GM12892 (cell line): ENCODE data around the gene ZBTB7C.
"Not testable (repeated sequence)": the region's sequence is repeated elsewhere in the genome, so short reads cannot be mapped to it uniquely, and the experiment has no call there.

ENCODE experiments used
- DNase-seq: peaks from one replicate; pipeline ENCODE4 v3.0.0; 2011; ENCODE audit not compliant: insufficient read length
- FAIRE-seq: peaks from 2 replicates; lab custom pipeline; 2011; peaks lifted over from hg19 to GRCh38; lab: Jason Lieb, UNC
- POLR2A ChIP-seq: IDR thresholded peaks from 2 replicates; pipeline ENCODE4 v1.6.1; 2011; ENCODE audit warnings: low read depth, low read length, control low read depth
- POLR2AphosphoS5 ChIP-seq: IDR thresholded peaks from 2 replicates; pipeline ENCODE4 v1.6.1; 2011; ENCODE audit warnings: low read depth, low read length, control low read depth
- TAF1 ChIP-seq: IDR thresholded peaks from 2 replicates; pipeline ENCODE4 v1.6.1; 2011; ENCODE audit warnings: low read depth, mild to moderate bottlenecking, control low read depth, low read length, borderline replicate concordance

ZBTB7C gene

GRCh38 chr18:48441405-48441881 lies 32.3 kb upstream of the ZBTB7C start:
- no peak for DNase-seq
- no peak for TF ChIP-seq POLR2AphosphoS5
- TF ChIP-seq POLR2A: no peak
- TF ChIP-seq TAF1: no peak
- FAIRE-seq: no peak

GRCh38 chr18:48440924-48441323 lies 31.7 kb upstream of the ZBTB7C start:
- DNase-seq: no peak
- TF ChIP-seq POLR2A: no peak
- TF ChIP-seq TAF1: no peak
- no peak for TF ChIP-seq POLR2AphosphoS5
- FAIRE-seq: no peak

- no peak for DNase-seq
- FAIRE-seq: no peak
- TF ChIP-seq TAF1 (no peak), POLR2A (no peak), POLR2AphosphoS5 (no peak)
These were observed 27.7 kb upstream of the ZBTB7C start for GRCh38 chr18:48436907-48437306.

DNA sequence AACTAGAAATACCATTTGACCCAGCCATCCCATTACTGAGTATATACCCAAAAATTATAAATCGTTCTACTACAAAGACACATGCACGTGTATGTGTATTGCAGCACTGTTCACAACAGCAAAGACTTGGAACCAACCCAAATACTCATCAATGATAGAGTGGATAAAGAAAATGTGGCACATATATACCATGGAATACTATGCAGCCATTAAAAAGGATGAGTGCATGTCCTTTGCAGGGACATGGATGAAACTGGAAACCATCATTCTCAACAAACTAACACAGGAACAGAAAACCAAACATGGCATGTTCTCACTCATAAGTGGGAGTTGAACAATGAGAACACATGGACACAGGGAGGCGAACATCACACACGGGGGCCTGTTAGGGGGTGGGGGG lies 25.2 kb upstream of the ZBTB7C start:
- not testable (repeated sequence) for FAIRE-seq, DNase-seq

- no peak for TF ChIP-seq POLR2AphosphoS5
- no peak for TF ChIP-seq POLR2A
These were observed 24.4 kb upstream of the ZBTB7C start for GRCh38 chr18:48433541-48433940.

GRCh38 chr18:48430150-48430549 lies 21.0 kb upstream of the ZBTB7C start:
- FAIRE-seq (no peak), DNase-seq (no peak)
- no peak for TF ChIP-seq TAF1
- TF ChIP-seq POLR2AphosphoS5: no peak
- no peak for TF ChIP-seq POLR2A

More at GRCh38 chr18:48433541-48433940, 24.4 kb upstream of the ZBTB7C start:
- FAIRE-seq: no peak
- no peak for DNase-seq

DNA sequence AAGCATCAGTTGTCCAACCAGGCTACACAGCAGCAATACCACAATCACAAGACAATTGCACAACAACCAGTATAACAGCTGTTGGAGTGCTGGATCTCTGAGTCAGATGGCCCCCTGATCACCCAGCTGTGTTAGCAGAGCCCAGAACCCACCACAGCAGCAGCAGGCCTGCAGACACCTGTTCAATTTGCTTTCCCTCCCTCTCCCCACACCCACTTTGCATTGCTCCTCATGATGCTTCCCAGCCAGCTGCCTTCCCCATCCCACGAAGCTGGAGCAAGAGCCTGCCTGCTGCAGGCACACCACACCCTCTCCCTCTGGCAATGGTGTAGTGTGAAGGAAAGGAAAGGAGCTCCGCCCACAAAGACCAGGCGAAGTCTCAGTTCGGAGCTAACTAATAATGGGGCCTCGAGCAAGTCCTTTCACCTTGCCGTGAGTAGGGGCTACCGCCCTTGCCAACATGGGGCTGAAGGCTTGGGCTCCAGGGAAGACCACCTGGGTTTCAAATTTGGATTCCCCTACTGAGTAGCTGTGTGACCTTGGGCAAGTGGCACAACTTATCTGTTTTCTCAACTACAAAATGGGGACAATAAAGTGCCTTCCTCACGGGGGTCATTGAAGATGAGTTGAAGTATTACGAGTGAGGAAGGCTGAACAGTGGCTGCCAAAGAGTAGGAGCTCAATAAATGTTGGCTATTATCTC lies 19.4 kb upstream of the ZBTB7C start:
- TF ChIP-seq POLR2AphosphoS5 (no peak), TAF1 (no peak), POLR2A (no peak)
- no peak for DNase-seq
- no peak for FAIRE-seq

- DNase-seq (no peak), FAIRE-seq (no peak)
- no peak for TF ChIP-seq POLR2A
- TF ChIP-seq POLR2AphosphoS5: no peak
- no peak for TF ChIP-seq TAF1
These were observed 13.8 kb upstream of the ZBTB7C start for GRCh38 chr18:48422947-48423378.

DNA sequence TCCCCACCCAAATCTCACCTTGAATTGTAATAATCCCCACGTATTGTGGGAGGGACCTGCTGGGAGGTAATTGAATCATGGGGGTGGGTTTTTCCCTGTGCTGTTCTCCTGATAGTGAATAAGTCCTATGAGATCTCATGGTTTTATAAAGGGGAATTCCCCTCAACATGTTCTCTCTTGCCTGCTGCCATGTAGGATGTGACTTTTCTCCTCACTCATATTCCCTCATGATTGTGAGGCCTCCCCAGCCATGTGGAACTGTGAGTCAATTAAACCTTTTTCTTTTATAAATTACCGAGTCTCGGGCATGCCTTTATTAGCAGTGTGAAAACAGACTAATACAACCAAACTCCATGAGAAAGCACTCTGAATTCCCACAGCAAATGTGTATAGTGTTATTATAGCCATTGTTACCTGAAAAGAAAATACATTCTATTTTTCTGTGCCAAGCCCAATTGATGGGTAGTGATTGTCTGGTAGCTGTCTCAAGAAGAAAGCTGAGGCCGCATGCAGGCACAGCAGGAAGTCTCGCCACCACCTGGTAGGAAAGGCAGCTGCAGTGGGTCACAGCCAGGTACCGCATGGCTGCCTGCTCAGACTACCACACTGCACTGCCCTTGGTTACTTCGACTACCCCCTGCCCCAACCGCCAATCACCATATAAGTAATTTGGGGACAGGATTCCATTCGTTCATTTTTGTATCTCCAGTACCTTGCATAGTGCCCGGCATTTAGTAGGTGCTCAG lies 10.3 kb upstream of the ZBTB7C start:
- no peak for TF ChIP-seq POLR2A
- TF ChIP-seq TAF1: no peak
- TF ChIP-seq POLR2AphosphoS5: no peak
- FAIRE-seq (no peak), DNase-seq (no peak)

DNA sequence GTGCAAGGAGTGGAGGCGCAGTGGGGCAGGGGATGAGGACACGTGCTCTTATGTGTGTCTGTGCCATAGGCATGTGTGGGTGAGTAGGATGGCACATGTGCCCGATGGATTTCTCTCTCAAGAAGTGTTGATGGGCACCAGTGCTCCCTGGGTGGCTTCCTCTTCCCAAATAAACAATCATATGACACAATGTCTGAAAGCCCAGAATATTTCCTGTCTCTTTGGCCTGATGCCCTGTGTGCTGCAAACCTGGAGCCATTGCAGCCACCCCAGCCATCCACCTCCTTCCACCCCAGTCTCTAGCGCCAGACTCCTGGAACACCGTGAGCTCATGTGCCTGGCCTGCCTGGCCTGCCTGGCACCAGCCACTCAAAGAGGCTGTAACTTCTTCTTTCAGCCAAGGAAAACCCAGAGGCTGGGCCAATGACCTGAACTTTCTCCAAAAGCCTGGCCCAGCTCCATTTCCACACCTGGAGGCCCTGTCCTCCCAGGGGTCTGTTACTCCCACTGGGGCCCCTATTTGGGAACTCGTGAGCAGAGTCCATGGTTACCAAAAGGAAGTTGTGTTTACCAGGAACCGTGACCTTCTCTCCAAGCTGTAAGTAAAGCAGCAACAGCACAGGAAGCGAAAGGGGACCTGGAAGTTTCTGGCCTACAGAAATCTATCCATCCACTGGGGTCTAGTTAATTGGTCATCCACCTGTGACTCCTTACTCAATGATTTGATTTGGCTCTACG lies 9.5 kb upstream of the ZBTB7C start:
- no peak for TF ChIP-seq POLR2AphosphoS5
- no peak for TF ChIP-seq TAF1
- TF ChIP-seq POLR2A: no peak
- FAIRE-seq: no peak
- no peak for DNase-seq

DNA sequence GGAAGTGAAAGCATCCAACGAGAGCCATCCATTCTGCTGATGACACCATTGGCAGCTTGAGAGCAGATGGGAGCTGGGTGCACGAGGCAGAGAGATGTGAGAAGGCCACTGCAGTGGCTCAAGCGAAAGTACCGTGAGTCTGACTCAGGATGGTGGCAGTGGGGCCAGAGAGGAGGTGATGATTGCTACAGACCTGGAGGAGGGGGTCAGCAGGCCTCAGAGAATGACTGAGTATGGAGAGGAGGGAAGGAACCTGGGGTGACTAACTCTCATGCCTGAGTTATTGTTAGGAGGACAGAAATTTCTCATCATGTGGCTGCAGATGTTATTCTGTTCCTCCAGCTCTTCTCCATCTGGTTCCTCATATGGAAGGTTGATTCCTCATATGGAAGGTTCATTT lies 8.8 kb upstream of the ZBTB7C start:
- TF ChIP-seq TAF1 (no peak), POLR2AphosphoS5 (no peak), POLR2A (no peak)
- DNase-seq (no peak), FAIRE-seq (no peak)

DNA sequence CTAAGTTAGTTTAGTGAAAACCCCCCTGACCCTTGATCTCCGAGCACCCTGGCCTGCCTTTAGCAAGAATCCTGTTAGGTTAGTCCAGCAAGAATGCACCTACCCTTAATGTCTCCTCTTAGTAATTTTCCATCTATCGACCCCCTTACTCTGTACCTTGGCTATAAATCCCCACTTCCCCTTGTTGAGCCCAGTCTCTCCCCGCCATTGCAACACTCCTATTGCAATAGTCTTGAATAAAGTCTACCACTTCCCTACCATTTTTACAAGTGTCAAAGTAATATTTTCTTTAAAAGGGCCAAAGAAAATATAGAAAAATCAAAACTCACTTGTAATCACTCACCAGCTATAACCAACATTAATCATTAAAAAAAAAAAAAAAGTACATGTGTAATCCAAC lies 4.2 kb upstream of the ZBTB7C start:
- DNase-seq: no peak
- TF ChIP-seq POLR2A (no peak), POLR2AphosphoS5 (no peak), TAF1 (no peak)
- FAIRE-seq: no peak
